Lower leg skin (tissue), 4 donors: ENCODE measurements around the gene ANGPTL2. TPM values are rescaled to one million over a fixed set of nuclear protein-coding genes. Genes with fewer than 3 reads are reported as not detected.
A peak's percentile ranks its signal among the peaks of the same experiment; 100 is the strongest.

Experiments used
- DNase-seq, 2 donors: peaks; one replicate each; pipeline ENCODE4 v3.0.0-alpha.2; 2019; ENCODE audit warnings: low spot score in 2 of 2
- H3K4me3 ChIP-seq: fragments of 200-600 bp; sonication (generic); 2 replicates; pipeline ENCODE4 v1.5.1; 2017; ENCODE audit warnings: mild to moderate bottlenecking, low read depth; ENCODE audit not compliant: poor library complexity, severe bottlenecking
- POLR2A ChIP-seq, 2 donors: fragments of 450-650 bp; IDR thresholded peaks; one replicate each; pipeline ENCODE4 v1.6.1; 2016 to 2017; ENCODE audit warnings: antibody characterized with exemption in 2 of 2, mild to moderate bottlenecking in 1 of 2, moderate library complexity in 1 of 2
- WGBS, 2 donors: methylation state at CpG; one replicate each; pipeline ENCODE4 v1.1.5; 2018; 5-methylcytosine and 5-hydroxymethylcytosine counted together
- intact Hi-C: fragments of 100-400 bp; cut with DNase I; formaldehyde crosslinking; loops from one replicate; pipeline ENCODE4 v1.15.0; 2023; ENCODE audit warnings: low total_unique reads
- total RNA-seq, 4 donors: library from RNA; depleted of rRNA; stranded (reverse); fragments of >200 nt; gene quantifications; one replicate each; pipeline ENCODE4 v1.1.0, GENCODE V29; 2016
- TF ChIP-seq, protein P1 (sequence below), 3 donors: fragments of 450-650 bp; IDR thresholded peaks; one replicate each; pipeline ENCODE4 v1.5.1; 2016; ENCODE audit warnings: antibody characterized with exemption in 3 of 3, mild to moderate bottlenecking in 3 of 3, moderate library complexity in 2 of 3

ANGPTL2 gene
- total RNA-seq, 4 donors from 2014 or later, result 10.5 to 37.8 (median 18.5) TPM

DNA sequence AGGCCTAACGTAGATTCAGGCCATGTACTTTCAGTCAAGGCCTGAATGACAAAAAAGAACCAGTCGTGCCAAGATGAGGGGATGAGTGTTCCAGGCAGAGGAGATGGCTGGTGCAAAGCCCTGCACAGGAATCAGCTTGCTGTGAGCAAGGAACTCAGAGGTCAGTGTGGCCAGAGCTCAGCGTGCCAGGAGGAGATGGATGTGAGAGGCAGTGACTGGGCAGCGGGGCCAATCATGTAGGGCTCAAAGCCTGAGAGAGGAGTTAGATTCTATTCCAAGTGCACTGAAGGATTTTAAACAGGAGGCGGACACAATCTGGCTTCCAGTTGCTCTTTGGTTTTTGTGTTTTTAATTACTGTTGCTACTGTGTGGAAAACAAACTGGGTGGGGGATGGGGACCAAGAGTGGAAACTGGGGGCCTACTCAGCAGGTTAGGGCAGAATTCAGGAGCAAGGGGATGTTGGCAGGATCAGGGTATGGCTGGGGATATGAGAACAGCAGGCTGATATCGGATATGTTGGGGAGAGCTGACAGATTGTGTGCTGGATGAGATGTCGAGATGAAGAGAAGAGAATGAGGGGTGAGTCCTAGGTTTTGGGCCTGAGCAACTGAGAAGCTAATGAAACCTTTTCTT lies 64.3 kb downstream of the ANGPTL2 start:
- 63 to 72% methylated on average over 7 of the region's 7 CpGs for WGBS, 2 donors
- DNase-seq, result no peak
- intact Hi-C loops, result no loop called here
- no peak overlapping the region for H3K4me3 ChIP-seq
- no peak for TF ChIP-seq POLR2A (IDR thresholded peaks at IDR 0.05)
- TF ChIP-seq, protein P1, sequence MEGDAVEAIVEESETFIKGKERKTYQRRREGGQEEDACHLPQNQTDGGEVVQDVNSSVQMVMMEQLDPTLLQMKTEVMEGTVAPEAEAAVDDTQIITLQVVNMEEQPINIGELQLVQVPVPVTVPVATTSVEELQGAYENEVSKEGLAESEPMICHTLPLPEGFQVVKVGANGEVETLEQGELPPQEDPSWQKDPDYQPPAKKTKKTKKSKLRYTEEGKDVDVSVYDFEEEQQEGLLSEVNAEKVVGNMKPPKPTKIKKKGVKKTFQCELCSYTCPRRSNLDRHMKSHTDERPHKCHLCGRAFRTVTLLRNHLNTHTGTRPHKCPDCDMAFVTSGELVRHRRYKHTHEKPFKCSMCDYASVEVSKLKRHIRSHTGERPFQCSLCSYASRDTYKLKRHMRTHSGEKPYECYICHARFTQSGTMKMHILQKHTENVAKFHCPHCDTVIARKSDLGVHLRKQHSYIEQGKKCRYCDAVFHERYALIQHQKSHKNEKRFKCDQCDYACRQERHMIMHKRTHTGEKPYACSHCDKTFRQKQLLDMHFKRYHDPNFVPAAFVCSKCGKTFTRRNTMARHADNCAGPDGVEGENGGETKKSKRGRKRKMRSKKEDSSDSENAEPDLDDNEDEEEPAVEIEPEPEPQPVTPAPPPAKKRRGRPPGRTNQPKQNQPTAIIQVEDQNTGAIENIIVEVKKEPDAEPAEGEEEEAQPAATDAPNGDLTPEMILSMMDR (IDR thresholded peaks at IDR 0.05), result no peak

DNA sequence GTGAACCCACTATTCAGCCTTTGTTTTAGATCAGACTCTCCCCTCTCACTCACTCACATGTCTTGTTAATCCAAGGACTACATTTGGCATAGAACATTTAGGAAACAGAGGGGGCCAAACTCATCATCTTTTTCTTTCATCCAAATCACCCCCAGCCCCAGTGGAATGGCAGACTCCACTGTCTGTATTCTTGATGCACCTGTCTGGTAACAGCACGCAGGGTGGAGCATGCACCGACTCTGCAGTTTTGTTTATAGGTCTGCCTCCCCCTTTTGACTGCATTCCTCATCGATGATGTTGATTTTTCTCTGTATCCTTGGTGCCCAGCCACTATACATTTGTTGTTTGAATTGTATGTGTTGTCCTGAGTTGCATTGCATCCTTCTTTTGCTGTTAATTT lies 66.0 kb downstream of the ANGPTL2 start:
- TF ChIP-seq, protein P1 (IDR thresholded peaks at IDR 0.05), result no peak
- TF ChIP-seq POLR2A (IDR thresholded peaks at IDR 0.05), result no peak
- no peak overlapping the region for H3K4me3 ChIP-seq
- 74 to 86% methylated on average over 3 of the region's 3 CpGs for WGBS, 2 donors
- intact Hi-C loops, result no loop called here
- DNase-seq, result no peak

DNA sequence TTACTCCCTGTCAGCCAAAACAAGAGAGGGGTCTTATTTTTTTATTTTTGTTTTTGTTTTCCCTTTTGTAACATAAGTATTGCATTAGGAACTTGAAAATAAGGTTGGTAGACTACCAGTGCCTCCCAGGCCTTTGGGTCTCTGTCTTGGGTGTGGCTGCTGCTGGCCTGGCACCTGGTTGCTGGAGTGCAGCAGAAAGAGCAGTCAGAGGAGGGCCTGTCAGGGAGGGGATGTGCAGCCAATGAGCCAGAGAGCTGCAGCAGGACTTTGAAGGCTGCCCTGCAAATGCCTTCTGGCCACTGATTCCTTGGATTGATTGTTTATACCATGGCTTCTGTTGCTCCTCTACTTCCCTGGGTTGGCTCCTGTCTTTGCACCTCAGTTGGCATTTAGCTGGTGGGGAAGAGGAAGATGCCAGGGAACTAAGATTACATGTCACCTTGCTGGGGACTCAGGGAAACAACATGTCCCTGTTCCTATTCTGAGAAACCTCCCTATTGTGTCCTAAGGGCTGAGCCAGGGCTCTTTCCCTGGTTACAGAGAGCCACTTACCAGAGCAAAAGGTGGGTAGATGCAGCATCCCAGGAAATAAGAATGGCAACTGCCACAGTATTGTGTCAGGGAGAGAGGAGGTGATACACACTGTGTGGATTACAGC lies 66.6 kb downstream of the ANGPTL2 start:
- TF ChIP-seq, protein P1 (IDR thresholded peaks at IDR 0.05), result no peak
- no peak for TF ChIP-seq POLR2A (IDR thresholded peaks at IDR 0.05)
- intact Hi-C loops, result no loop called here
- DNase-seq, result no peak
- no peak overlapping the region for H3K4me3 ChIP-seq

DNA sequence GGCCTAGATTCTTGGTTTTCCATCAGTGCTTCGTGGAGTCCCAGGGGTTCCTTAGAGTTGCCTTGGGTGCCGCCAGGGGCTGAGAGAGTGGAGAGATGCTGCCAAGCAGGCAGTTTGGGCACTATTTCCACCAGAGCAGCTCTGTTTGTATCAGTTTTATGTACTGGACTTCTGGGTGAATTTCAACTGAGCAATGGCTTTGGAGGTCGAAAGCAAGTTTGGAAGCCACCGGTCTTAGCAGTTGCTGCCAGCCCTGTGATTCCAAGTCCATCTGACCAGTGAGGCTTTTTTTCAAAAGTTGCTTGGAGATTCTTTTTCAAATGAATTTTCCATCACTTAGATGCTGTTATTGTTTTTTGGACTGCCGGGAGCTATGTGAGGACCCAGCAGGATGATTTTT lies 68.5 kb downstream of the ANGPTL2 start:
- no peak overlapping the region for H3K4me3 ChIP-seq
- WGBS, 2 donors, result 60 to 66% methylated on average over 5 of the region's 5 CpGs
- no peak for DNase-seq
- intact Hi-C loops, result no loop called here
- no peak for TF ChIP-seq POLR2A (IDR thresholded peaks at IDR 0.05)
- TF ChIP-seq, protein P1 (IDR thresholded peaks at IDR 0.05), result no peak

DNA sequence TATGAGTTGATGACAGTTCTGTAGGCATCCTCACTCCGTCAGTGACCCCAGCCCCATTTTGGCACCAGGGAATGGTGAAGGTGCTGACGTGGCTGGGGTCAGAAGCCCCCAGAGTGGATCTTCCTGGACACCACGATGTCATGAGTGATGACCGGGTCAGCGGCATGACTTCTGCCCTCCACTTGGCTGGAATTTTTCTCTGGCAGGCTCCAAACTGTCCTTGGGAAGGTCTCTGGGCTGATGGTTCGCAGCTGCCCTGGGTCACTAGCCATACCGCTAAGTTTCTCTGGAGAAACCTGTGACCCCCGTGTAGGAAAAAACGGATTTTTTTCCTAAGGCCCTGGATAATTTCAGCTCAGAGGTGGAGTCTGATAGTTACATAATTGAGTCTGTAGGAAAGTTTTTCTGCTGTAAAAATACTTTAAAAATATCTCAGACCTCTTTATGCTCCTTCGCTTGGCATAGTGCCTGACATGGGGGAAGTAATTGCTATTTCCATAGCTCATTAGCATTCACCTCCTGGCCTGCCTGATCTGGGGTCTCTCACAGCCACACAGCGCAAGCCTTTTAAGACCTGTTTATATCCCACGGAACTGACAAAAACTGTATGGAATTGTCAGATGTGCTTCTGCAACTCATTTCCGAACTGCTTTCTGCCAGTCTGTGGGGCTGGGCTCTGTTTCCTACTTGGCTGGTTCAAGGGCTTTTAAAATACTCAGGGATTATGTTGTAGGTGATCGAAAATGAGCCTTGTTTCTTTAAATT lies 69.2 kb downstream of the ANGPTL2 start:
- WGBS, 2 donors, result 56 to 59% methylated on average over 14 of the region's 14 CpGs
- intact Hi-C loops, result no loop called here
- no peak overlapping the region for H3K4me3 ChIP-seq
- TF ChIP-seq POLR2A (IDR thresholded peaks at IDR 0.05), result no peak
- TF ChIP-seq, protein P1 (IDR thresholded peaks at IDR 0.05), result no peak
- peak in 1 of 2 donors; percentile 71 for DNase-seq
